Activated CD4-positive, alpha-beta memory T cell treated with anti-CD3 and anti-CD28 coated beads for 36 hours (primary cell): ENCODE results near the gene PITPNM2. TPM values are rescaled to one million over a fixed set of nuclear protein-coding genes. Genes with fewer than 3 reads are reported as not detected.
"Not testable (repeated sequence)": the region's sequence is repeated elsewhere in the genome, so short reads cannot be mapped to it uniquely, and the experiment has no call there.

Experiments used
- CTCF ChIA-PET: fragments of 350-600 bp; sonication (Branson Sonifier 250); formaldehyde crosslinking; loops from one replicate; lab custom pipeline; 2021; ENCODE audit warnings: antibody characterized with exemption, inconsistent platforms; lab: Charles Lee
- POLR2A ChIA-PET: fragments of 350-600 bp; sonication (Branson Sonifier 250); formaldehyde crosslinking; loops from one replicate; lab custom pipeline; 2021; ENCODE audit warnings: antibody characterized with exemption; lab: Charles Lee
- DNase-seq: peaks from one replicate; pipeline ENCODE4 v3.0.0-alpha.2; 2020
- H3K27ac Mint-ChIP-seq: one replicate; pipeline ENCODE4 v1.8.0; 2021; ENCODE audit warnings: mixed read lengths
- H3K27me3 Mint-ChIP-seq: one replicate; pipeline ENCODE4 v1.8.0; 2021; ENCODE audit warnings: mixed read lengths
- H3K36me3 Mint-ChIP-seq: one replicate; pipeline ENCODE4 v1.8.0; 2021; ENCODE audit warnings: mixed read lengths
- H3K4me1 Mint-ChIP-seq: one replicate; pipeline ENCODE4 v1.8.0; 2021; ENCODE audit warnings: low read depth, mixed read lengths
- H3K4me3 Mint-ChIP-seq: one replicate; pipeline ENCODE4 v1.8.0; 2021; ENCODE audit warnings: mild to moderate bottlenecking, mixed read lengths
- H3K9me3 Mint-ChIP-seq: one replicate; pipeline ENCODE4 v1.8.0; 2021; ENCODE audit warnings: mixed read lengths
- intact Hi-C: fragments of 100-400 bp; cut with micrococcal nuclease; formaldehyde crosslinking; loops from one replicate; pipeline ENCODE4 v1.15.1; 2023
- total RNA-seq, 2 experiments: library from RNA; stranded (reverse); gene quantifications; one replicate each; pipeline ENCODE4 v1.2.3, GENCODE V29; 2021

The PITPNM2 gene
- total RNA-seq, 2 experiments from 2014 or later = 5.9 to 6.5 TPM

- Mint-ChIP-seq H3K9me3 (no peaks in the 10 kb centered on the region), H3K27me3 (no peaks in the 10 kb centered on the region), H3K27ac (no peak overlapping the region), H3K4me1 (peaks cover 28% of the 10 kb centered on the region), H3K36me3 (no peaks in the 10 kb centered on the region), H3K4me3 (no peak overlapping the region)
- ChIA-PET POLR2A (no interaction called here), CTCF (no interaction called here)
- DNase-seq = no peak
- intact Hi-C loops = no loop called here
These were observed 35.3 kb downstream of the PITPNM2 start for GRCh38 chr12:123115409-123116121.

- DNase-seq = no peak
- Mint-ChIP-seq H3K27ac (no peak overlapping the region), H3K36me3 (no peaks in the 10 kb centered on the region), H3K4me1 (peaks cover 18% of the 10 kb centered on the region), H3K9me3 (no peaks in the 10 kb centered on the region), H3K27me3 (no peaks in the 10 kb centered on the region), H3K4me3 (no peak overlapping the region)
- POLR2A ChIA-PET = no interaction called here
- CTCF ChIA-PET = no interaction called here
- intact Hi-C loops = no loop called here
These were observed 36.4 kb downstream of the PITPNM2 start for GRCh38 chr12:123114304-123115083.

DNA sequence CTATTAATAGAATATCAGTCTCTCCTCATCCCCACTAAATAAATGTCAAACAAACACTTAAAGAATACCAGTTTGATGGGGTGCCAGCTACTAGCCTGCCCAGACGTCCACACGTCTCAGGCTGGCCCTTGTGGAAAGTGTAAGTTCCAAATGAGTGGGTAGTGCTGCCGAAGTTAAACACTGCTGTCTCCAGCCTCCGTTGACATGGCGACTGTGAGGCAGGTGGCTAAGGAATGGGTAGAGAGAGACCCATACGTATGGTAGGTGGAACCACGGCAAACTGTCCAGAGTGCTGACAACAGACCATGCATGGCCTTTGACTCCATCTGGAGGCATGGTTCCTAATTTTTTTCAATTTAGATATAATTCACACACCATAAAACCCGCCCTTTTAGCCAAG, 37.9 kb downstream of the PITPNM2 start:
- DNase-seq = no peak
- ChIA-PET POLR2A (no interaction called here), CTCF (no interaction called here)
- H3K27ac Mint-ChIP-seq = no peak overlapping the region
- no peaks in the 10 kb centered on the region for H3K36me3 Mint-ChIP-seq
- H3K4me1 Mint-ChIP-seq = peaks cover 19% of the 10 kb centered on the region
- no peaks in the 10 kb centered on the region for H3K9me3 Mint-ChIP-seq
- H3K27me3 Mint-ChIP-seq = no peaks in the 10 kb centered on the region
- no peak overlapping the region for H3K4me3 Mint-ChIP-seq
- intact Hi-C loops = no loop called here

DNA sequence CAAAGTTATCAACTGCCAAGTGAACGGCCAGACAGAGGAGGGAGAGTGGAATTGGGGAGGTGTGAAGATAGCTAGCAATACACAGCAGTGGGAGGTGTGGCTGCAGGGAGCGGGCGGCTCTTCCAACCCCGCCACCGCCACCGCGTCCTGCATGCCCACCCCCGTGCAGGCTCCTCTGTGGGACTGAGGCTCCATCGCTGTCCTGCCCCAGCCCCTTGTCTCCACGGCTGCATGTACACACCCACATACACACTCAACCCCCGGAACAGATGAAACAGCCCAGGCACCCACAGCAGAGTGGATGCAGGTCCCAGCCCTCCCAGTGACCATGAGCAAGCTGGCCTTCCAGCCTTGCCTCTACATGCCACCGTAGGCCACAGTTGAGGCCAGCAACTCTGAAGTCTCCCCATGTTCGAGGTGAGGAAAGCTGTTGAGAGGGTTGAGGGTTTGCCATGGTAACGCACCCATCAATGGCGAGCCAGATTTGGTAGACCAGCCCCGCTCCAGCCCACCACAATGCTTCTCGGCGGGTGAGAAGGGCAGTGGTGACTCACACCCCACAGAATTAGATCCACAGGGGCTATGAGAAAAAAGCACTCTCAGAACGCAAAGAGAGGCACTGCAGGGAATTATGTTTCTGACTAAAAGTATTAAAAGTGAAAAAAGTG, 39.3 kb downstream of the PITPNM2 start:
- no peaks in the 10 kb centered on the region for H3K9me3 Mint-ChIP-seq
- POLR2A ChIA-PET = no interaction called here
- H3K27ac Mint-ChIP-seq = no peak overlapping the region
- H3K4me1 Mint-ChIP-seq = peaks cover 33% of the 10 kb centered on the region
- H3K4me3 Mint-ChIP-seq = no peak overlapping the region
- CTCF ChIA-PET = no interaction called here
- intact Hi-C loops = no loop called here
- peaks cover 3% of the 10 kb centered on the region for H3K36me3 Mint-ChIP-seq
- no peaks in the 10 kb centered on the region for H3K27me3 Mint-ChIP-seq
- no peak for DNase-seq

DNA sequence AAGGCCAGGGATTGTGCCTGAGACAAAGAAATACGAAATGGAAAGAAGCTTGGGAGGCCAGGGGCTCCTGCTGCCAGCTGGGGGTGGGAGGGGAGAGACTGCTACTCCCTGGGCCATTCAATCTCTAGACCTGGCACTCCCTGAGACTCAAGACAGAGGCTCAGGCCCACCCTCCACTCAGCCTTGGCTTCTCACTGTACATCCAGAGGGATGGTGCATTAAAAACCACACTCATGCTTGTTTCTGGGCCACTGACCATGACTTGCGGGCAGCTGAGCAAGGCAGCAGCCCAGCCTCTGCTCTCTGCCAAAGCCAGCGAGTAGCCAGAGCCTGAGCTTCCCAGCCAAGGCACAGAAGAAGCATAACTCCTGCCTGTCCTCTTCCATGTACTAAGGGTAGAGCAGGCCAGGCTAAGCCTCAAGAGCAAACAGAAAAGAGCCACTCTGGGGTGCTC, 41.5 kb downstream of the PITPNM2 start:
- peaks cover 3% of the 10 kb centered on the region for H3K36me3 Mint-ChIP-seq
- H3K4me3 Mint-ChIP-seq = no peak overlapping the region
- ChIA-PET CTCF (no interaction called here), POLR2A (no interaction called here)
- no peak overlapping the region for H3K27ac Mint-ChIP-seq
- intact Hi-C loops = no loop called here
- peaks cover 31% of the 10 kb centered on the region for H3K4me1 Mint-ChIP-seq
- no peaks in the 10 kb centered on the region for H3K27me3 Mint-ChIP-seq
- no peaks in the 10 kb centered on the region for H3K9me3 Mint-ChIP-seq
- no peak for DNase-seq

DNA sequence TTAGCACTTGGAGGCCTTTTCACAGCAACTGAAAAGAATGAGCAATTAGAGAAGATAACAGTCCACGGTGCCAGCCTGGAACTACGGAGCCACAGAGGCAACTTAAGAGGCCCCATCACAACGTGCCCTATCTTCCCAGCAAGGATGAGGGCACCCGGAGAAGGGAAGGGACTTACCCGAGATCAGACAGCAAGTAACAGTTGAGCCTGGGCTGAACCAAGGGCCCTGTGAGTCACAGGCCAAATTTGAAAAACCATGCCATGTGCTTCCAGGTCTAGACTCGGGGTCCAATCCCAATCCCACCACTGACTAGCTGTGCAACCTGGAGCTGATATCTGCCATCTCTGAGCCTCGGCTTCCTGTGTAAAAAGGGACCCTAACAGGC, 42.2 kb downstream of the PITPNM2 start:
- Mint-ChIP-seq H3K4me3 (no peak overlapping the region), H3K4me1 (peaks cover 30% of the 10 kb centered on the region)

GRCh38 chr12:123107926-123108681, 42.8 kb downstream of the PITPNM2 start:
- intact Hi-C loops = loop anchor here (1.0 kb wide), 1 partner anchor 32 kb away; no protein-coding TSS in a partner anchor

More for the DNA sequence above, 42.2 kb downstream of the PITPNM2 start:
- H3K9me3 Mint-ChIP-seq = no peaks in the 10 kb centered on the region
- no peaks in the 10 kb centered on the region for H3K27me3 Mint-ChIP-seq
- ChIA-PET CTCF (no interaction called here), POLR2A (no interaction called here)
- peaks cover 3% of the 10 kb centered on the region for H3K36me3 Mint-ChIP-seq
- no peak overlapping the region for H3K27ac Mint-ChIP-seq
- DNase-seq = no peak
- intact Hi-C loops = no loop called here

DNA sequence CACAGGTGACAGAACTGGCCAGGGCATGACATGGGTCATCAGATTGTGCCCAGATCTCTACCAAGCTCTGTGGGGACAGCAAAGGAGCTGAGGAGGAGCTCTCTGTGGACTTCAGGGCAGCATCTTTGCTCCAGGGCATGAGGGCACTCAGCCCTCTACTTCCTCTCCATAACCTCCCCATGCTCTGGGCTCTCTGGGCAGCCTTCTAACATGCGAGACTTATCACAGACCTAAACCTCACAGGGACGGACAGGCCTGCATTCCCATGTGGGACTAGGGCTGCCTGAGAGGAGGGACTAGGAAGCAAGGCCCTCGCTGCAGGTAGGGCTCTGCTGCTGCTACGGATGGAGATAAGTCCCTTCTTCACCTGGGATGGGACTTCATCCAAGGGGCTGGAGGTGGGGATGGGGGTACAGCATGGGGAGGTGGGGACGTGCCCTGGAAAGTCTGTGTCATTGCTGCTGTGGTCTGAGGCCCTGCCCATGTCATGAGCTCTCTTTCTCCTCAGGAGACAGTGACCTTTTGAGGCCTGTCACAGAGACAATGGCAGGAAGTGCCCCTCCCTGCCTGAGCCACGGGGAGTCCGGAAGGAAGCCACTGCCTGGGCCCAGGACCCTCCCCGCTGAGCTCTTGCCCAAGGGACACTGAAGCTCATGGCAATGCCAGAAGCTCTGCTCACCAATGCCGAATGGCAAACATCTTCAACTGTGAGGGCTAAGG, 44.1 kb downstream of the PITPNM2 start:
- Mint-ChIP-seq H3K4me3 (peak overlapping the region; percentile 27), H3K27me3 (no peaks in the 10 kb centered on the region), H3K4me1 (peaks cover 35% of the 10 kb centered on the region), H3K36me3 (peaks cover 3% of the 10 kb centered on the region), H3K27ac (peak overlapping the region; percentile 89), H3K9me3 (no peaks in the 10 kb centered on the region)
- intact Hi-C loops = loop anchor here (1.0 kb wide), 1 partner anchor 30 kb away; no protein-coding TSS in a partner anchor
- POLR2A ChIA-PET = interaction anchor here (0.6 to 1.2 kb wide), 2 partner anchors 29 to 32 kb away, joined by 3 to 5 read pairs; no protein-coding TSS in a partner anchor
- DNase-seq = peak; percentile 81
- CTCF ChIA-PET = interaction anchor here (1.0 kb wide), 1 partner anchor 14 kb away, joined by 3 read pairs; no protein-coding TSS in a partner anchor

More at GRCh38 chr12:123107926-123108681, 42.8 kb downstream of the PITPNM2 start:
- ChIA-PET POLR2A (no interaction called here), CTCF (no interaction called here)
- H3K9me3 Mint-ChIP-seq = no peaks in the 10 kb centered on the region
- peaks cover 30% of the 10 kb centered on the region for H3K4me1 Mint-ChIP-seq
- peak overlapping the region; percentile 89 for H3K27ac Mint-ChIP-seq
- DNase-seq = no peak
- H3K4me3 Mint-ChIP-seq = no peak overlapping the region
- H3K36me3 Mint-ChIP-seq = peaks cover 3% of the 10 kb centered on the region
- H3K27me3 Mint-ChIP-seq = no peaks in the 10 kb centered on the region

- no peak for DNase-seq
- Mint-ChIP-seq H3K27ac (no peak overlapping the region), H3K36me3 (peaks cover 3% of the 10 kb centered on the region), H3K27me3 (no peaks in the 10 kb centered on the region), H3K4me1 (peaks cover 35% of the 10 kb centered on the region), H3K9me3 (no peaks in the 10 kb centered on the region), H3K4me3 (no peak overlapping the region)
- POLR2A ChIA-PET = no interaction called here
- CTCF ChIA-PET = interaction anchor here (1.3 kb wide), 1 partner anchor 62 kb away, joined by 3 read pairs; no protein-coding TSS in a partner anchor
- intact Hi-C loops = no loop called here
These were observed 45.6 kb downstream of the PITPNM2 start for GRCh38 chr12:123105211-123105826.

DNA sequence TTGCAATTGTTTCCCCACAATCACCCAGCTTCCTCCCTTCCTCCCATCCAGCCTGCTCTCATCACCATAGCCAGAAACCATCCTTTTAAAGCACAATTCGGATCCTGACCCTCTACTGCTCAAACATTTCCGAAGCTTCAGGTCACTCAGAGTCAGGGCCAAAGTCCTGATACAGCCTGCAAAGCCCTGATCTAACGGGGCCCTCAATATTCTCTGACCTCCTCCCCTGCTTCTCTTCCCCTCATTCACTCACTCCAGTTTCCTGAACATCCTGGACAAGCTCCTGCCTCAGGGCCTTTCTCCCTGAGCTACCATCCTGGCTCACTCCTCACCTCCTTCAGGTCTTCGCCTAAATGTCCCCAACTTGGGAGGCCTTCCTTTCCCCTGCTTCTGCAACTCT, 46.1 kb downstream of the PITPNM2 start:
- ChIA-PET CTCF (interaction anchor here (1.3 kb wide), 1 partner anchor 61 kb away, joined by 3 read pairs; no protein-coding TSS in a partner anchor), POLR2A (no interaction called here)
- no peak for DNase-seq
- Mint-ChIP-seq H3K4me1 (peaks cover 35% of the 10 kb centered on the region), H3K27ac (no peak overlapping the region), H3K27me3 (no peaks in the 10 kb centered on the region), H3K4me3 (no peak overlapping the region), H3K36me3 (peaks cover 3% of the 10 kb centered on the region), H3K9me3 (no peaks in the 10 kb centered on the region)
- intact Hi-C loops = no loop called here

- H3K4me3 Mint-ChIP-seq, CTCF ChIA-PET, H3K27me3 Mint-ChIP-seq, H3K27ac Mint-ChIP-seq, DNase-seq, intact Hi-C loops, H3K9me3 Mint-ChIP-seq, H3K36me3 Mint-ChIP-seq, POLR2A ChIA-PET: not testable (repeated sequence)
- peaks cover 35% of the 10 kb centered on the region for H3K4me1 Mint-ChIP-seq
These were observed 46.8 kb downstream of the PITPNM2 start for GRCh38 chr12:123104094-123104493.
